ENCODE measurements around the gene ETFDH. TPM values are rescaled to one million over a fixed set of nuclear protein-coding genes. Genes with fewer than 3 reads are reported as not detected.

ETFDH gene
- 10 to 100 TPM; 49.2 to 67.1 (median 50.2) TPM for total RNA-seq
- long read RNA-seq, donor 1, transcript ETFDH-206 (13 exons, 3,282 nt): major isoform, 59 of 71 reads
- long read RNA-seq, donor 1, partial matches to known transcripts: 1 of 71 reads
- long read RNA-seq, donor 1, other reads (novel, unspliced or antisense): 9 of 71 reads
- long read RNA-seq, donor 2, transcript ETFDH-206 (13 exons, 3,282 nt): major isoform, 22 of 30 reads
- long read RNA-seq, donor 2, partial matches to known transcripts: 5 of 30 reads
- long read RNA-seq, donor 2, other reads (novel, unspliced or antisense): 3 of 30 reads

- DNase-seq: peak; percentile 98 to 100 (median 99)
- Histone ChIP-seq H3K9me3 (no peaks in the 10 kb centered on the region), H3K4me1 (ENCODE audit: low read depth) (peaks cover 16% of the 10 kb centered on the region), H3K4me3 (peak within 1 kb of the TSS; percentile 87), H3K36me3 (ENCODE audit: low read depth) (peaks cover 4% of the 10 kb centered on the region)
- peak; percentile 93 for ATAC-seq
- peak; percentile 48 for TF ChIP-seq CTCF (IDR thresholded peaks at IDR 0.05)
- intact Hi-C loops (cut with DNase I, micrococcal nuclease): no loop called here
Measured at GRCh38 chr4:158671915-158672806, at the start of gene ETFDH. Gene ETFDH (plus strand): TSS chr4:158672296. CDS start chr4:158672457, 161 bp downstream.

- H3K4me3 ChIP-seq: no peak overlapping the region
- peak; percentile 34 for TF ChIP-seq CTCF (IDR thresholded peaks at IDR 0.05)
- H3K4me1 ChIP-seq (ENCODE audit: low read depth): no peaks in the 10 kb centered on the region
- no peaks in the 10 kb centered on the region for H3K9me3 ChIP-seq
- peak; percentile 65 for ATAC-seq
- intact Hi-C loops (cut with DNase I, micrococcal nuclease): loop anchor here in 1 of 2 donors (10.0 kb wide), 1 partner anchor 370 kb away; no protein-coding TSS in a partner anchor
- no peaks in the 10 kb centered on the region for H3K36me3 ChIP-seq (ENCODE audit: low read depth)
- DNase-seq: peak in 1 of 3 donors; percentile 40
Measured at GRCh38 chr4:158624889-158625478, 47.1 kb upstream of the ETFDH start.

GRCh38 chr4:158625544-158625943, 46.6 kb upstream of the ETFDH start:
- TF ChIP-seq CTCF (IDR thresholded peaks at IDR 0.05): no peak
- DNase-seq (no peak), ATAC-seq (no peak)
- Histone ChIP-seq H3K4me3 (no peak overlapping the region), H3K4me1 (ENCODE audit: low read depth) (no peaks in the 10 kb centered on the region), H3K9me3 (no peaks in the 10 kb centered on the region), H3K36me3 (ENCODE audit: low read depth) (no peaks in the 10 kb centered on the region)
- intact Hi-C loops (cut with DNase I, micrococcal nuclease): loop anchor here in 1 of 2 donors (10.0 kb wide), 1 partner anchor 371 kb away; no protein-coding TSS in a partner anchor

GRCh38 chr4:158630893-158631292, 41.2 kb upstream of the ETFDH start:
- Histone ChIP-seq H3K4me3 (no peak overlapping the region), H3K4me1 (ENCODE audit: low read depth) (peaks cover 2% of the 10 kb centered on the region), H3K9me3 (no peaks in the 10 kb centered on the region), H3K36me3 (ENCODE audit: low read depth) (no peaks in the 10 kb centered on the region)
- TF ChIP-seq CTCF (IDR thresholded peaks at IDR 0.05): no peak
- DNase-seq (peak in 1 of 3 donors; percentile 49), ATAC-seq (peak; percentile 72)
- intact Hi-C loops (cut with DNase I, micrococcal nuclease): no loop called here

GRCh38 chr4:158636619-158637018, 35.5 kb upstream of the ETFDH start:
- DNase-seq (no peak), ATAC-seq (no peak)
- no peaks in the 10 kb centered on the region for H3K36me3 ChIP-seq (ENCODE audit: low read depth)
- H3K9me3 ChIP-seq: no peaks in the 10 kb centered on the region
- H3K4me1 ChIP-seq (ENCODE audit: low read depth): no peaks in the 10 kb centered on the region
- H3K4me3 ChIP-seq: no peak overlapping the region
- TF ChIP-seq CTCF (IDR thresholded peaks at IDR 0.05): no peak
- intact Hi-C loops (cut with DNase I, micrococcal nuclease): no loop called here
